ENCODE measurements around the gene CDH4. TPM values are rescaled to one million over a fixed set of nuclear protein-coding genes. Genes with fewer than 3 reads are reported as not detected.

The CDH4 gene
- total and polyA plus RNA-seq, 2 of the 8 experiments (the other 6 are each of a cell fraction or from before 2014, with no cell fraction given) = 4.3 to 7.9 TPM

DNA sequence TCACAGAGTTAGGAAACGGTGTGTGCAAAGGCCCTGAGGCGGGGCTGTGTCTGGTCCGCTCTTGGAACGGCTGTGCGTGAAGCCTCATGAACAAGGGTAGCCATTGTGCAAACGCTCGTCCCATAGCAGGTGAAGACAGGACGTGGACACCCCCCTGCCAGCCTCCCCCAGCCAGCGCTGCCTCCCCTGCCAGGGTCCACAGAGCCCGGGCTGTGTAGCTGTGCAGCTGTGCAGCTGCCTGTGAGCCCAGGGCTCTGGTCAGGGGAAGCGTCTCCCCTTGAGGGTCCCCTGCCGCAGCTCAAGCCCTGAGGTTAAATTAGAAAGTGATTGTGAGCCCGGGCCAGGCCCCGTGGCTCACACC, 674.2 kb downstream of the CDH4 start:
- Histone ChIP-seq H2BK12ac (ENCODE audit: low read depth, low read length) (no peak overlapping the region), H2AK5ac (ENCODE audit: low read depth, low read length) (no peak overlapping the region), H3K27ac (ENCODE audit: low read depth, low read length) (no peak overlapping the region), H3K18ac (ENCODE audit: extremely low read depth, low read length) (no peak overlapping the region; the same call in 1 of the 2 replicates), H3K23me2 (ENCODE audit: low read depth, low read length) (no peaks in the 10 kb centered on the region), H3K36me3 (ENCODE audit: control insufficient read depth in 2 of 4, insufficient read depth in 4 of 4, low read length in 3 of 4) (no peaks in the 10 kb centered on the region), H4K20me1 (replicated peaks in 1 of 2; ENCODE audit: control insufficient read depth in 1 of 2, insufficient read depth in 2 of 2, low read length in 2 of 2) (peaks cover 0 to 2% of the 10 kb centered on the region in 2 experiments), H3K9ac (replicated peaks in 1 of 4; ENCODE audit: extremely low read depth in 1 of 4, low read depth in 3 of 4, low read length in 3 of 4) (no peak overlapping the region), H3K9me3 (ENCODE audit: insufficient read depth in 2 of 2, low read depth in 1 of 2, low read length in 1 of 2) (no peaks in the 10 kb centered on the region; a peak in 1 of 4 replicates), H2AFZ (ENCODE audit: low read length) (no peak overlapping the region), H3K4me3 (ENCODE audit: extremely low read depth in 1 of 4, insufficient read depth in 2 of 4, low read depth in 3 of 4, low read length in 4 of 4) (no peak overlapping the region), H3K79me2 (ENCODE audit: control insufficient read depth in 1 of 2, insufficient read depth in 2 of 2, low read length in 2 of 2) (no peaks in the 10 kb centered on the region), H4K8ac (ENCODE audit: extremely low read depth, insufficient read depth, low read length) (no peak overlapping the region), H4K91ac (replicated peaks; ENCODE audit: insufficient read length, low read length) (no peak overlapping the region), H3K14ac (ENCODE audit: insufficient read length) (no peak overlapping the region), H3K4ac (replicated peaks; ENCODE audit: insufficient read length, low read depth, low read length) (no peak overlapping the region), H2BK20ac (ENCODE audit: low read length) (no peak overlapping the region), H3K79me1 (ENCODE audit: low read depth, low read length) (no peaks in the 10 kb centered on the region), H2BK15ac (ENCODE audit: low read length) (no peak overlapping the region), H3K27me3 (replicated peaks in 1 of 4; ENCODE audit: control insufficient read depth in 3 of 4, extremely low read depth in 1 of 4, insufficient read depth in 3 of 4, low read length in 3 of 4) (peaks cover 0 to 2% (median 0%) of the 10 kb centered on the region in 4 experiments; a peak in 1 of 7 replicates), H3K56ac (replicated peaks; ENCODE audit: insufficient read length, low read depth, low read length) (no peak overlapping the region), H3K23ac (ENCODE audit: insufficient read length) (no peak overlapping the region), H4K5ac (ENCODE audit: insufficient read length, low read depth, low read length) (no peak overlapping the region), H2BK120ac (replicated peaks; ENCODE audit: low read depth, low read length) (no peak overlapping the region), H3K4me1 (replicated peaks in 1 of 4; ENCODE audit: control insufficient read depth in 3 of 4, insufficient read depth in 4 of 4, low read length in 3 of 4) (no peaks in the 10 kb centered on the region), H2BK5ac (ENCODE audit: low read depth, low read length) (no peak overlapping the region), H3K4me2 (ENCODE audit: insufficient read depth in 1 of 2, low read depth in 2 of 2, low read length in 2 of 2) (no peak overlapping the region)
- CTCF ChIA-PET (ENCODE audit: partially characterized antibody) = interaction anchor here (0.8 kb wide), 1 partner anchor 102 kb away, joined by 3 read pairs; no protein-coding TSS in a partner anchor
- POLR2A ChIA-PET (ENCODE audit: partially characterized antibody) = no interaction called here
- no peak for FAIRE-seq
- no peak for TF ChIP-seq BRCA1 (IDR thresholded peaks at IDR 0.05; ENCODE audit: low read depth, low read length)
- peak in 1 of 2 experiments; percentile 38 for DNase-seq (ENCODE audit: low read depth in 1 of 2, low spot score in 2 of 2)
- 92% methylated on average over 14 of the region's 14 CpGs; no CpG with 5 or more reads in 1 of the 2 experiments for WGBS, 2 experiments (ENCODE audit: extremely low coverage in 1 of 2, insufficient coverage in 1 of 2, insufficient read length in 1 of 2, insufficient replicate concordance in 2 of 2, low coverage in 1 of 2, low lambda C conversion rate in 2 of 2, missing lambda C conversion rate in 1 of 2)

Measured in H1 (cell line).